AG10803 (cell line): Measurements from ENCODE around the gene PAK2.

ENCODE experiments used
- DNase-seq: peaks from one replicate; pipeline ENCODE4 v3.0.0; 2010; ENCODE audit warnings: low read depth
- H3K4me3 ChIP-seq: 2 replicates; pipeline ENCODE4 v1.5.1; 2011; ENCODE audit warnings: mild to moderate bottlenecking, low read length, control low read depth
- CTCF ChIP-seq: conservative IDR thresholded peaks from 2 replicates; pipeline ENCODE4 v1.5.1; 2011; ENCODE audit warnings: mild to moderate bottlenecking, low read length, control low read depth, inconsistent platforms

The PAK2 gene

GRCh38 chr3:196772897-196773296 is 33.2 kb downstream of the PAK2 start:
- no peak for DNase-seq
- no peak overlapping the region for H3K4me3 ChIP-seq

GRCh38 chr3:196774191-196774820 is 34.6 kb downstream of the PAK2 start:
- DNase-seq: peak; percentile 58
- no peak for TF ChIP-seq CTCF
- no peak overlapping the region for H3K4me3 ChIP-seq

More at GRCh38 chr3:196772897-196773296, 33.2 kb downstream of the PAK2 start:
- TF ChIP-seq CTCF: no peak

GRCh38 chr3:196774848-196775422 is 35.3 kb downstream of the PAK2 start:
- peak; percentile 41 for DNase-seq
- no peak for TF ChIP-seq CTCF

GRCh38 chr3:196775938-196776337 is 36.3 kb downstream of the PAK2 start:
- DNase-seq: no peak
- TF ChIP-seq CTCF: no peak
- no peak overlapping the region for H3K4me3 ChIP-seq

More at GRCh38 chr3:196774848-196775422, 35.3 kb downstream of the PAK2 start:
- H3K4me3 ChIP-seq: no peak overlapping the region

GRCh38 chr3:196777836-196778235 is 38.2 kb downstream of the PAK2 start:
- no peak overlapping the region for H3K4me3 ChIP-seq
- no peak for DNase-seq
- no peak for TF ChIP-seq CTCF

GRCh38 chr3:196778755-196779154 is 39.1 kb downstream of the PAK2 start:
- TF ChIP-seq CTCF: no peak
- H3K4me3 ChIP-seq: no peak overlapping the region
- peak; percentile 86 for DNase-seq

- no peak overlapping the region for H3K4me3 ChIP-seq
- DNase-seq: no peak
- TF ChIP-seq CTCF: no peak
These were observed 42.9 kb downstream of the PAK2 start for GRCh38 chr3:196782511-196782910.
